Gastroesophageal sphincter (tissue), 3 donors: Measurements from ENCODE around the gene CDK14.

ENCODE experiments used
- CTCF ChIP-seq, 4 experiments: fragments of 200-600 bp in 2 of 4; fragments of 450-650 bp in 2 of 4; sonication (generic) in 1 of 4; IDR thresholded peaks; one replicate each; pipeline ENCODE4 v1.5.1; 2017 to 2019; ENCODE audit warnings: antibody characterized with exemption in 4 of 4, mild to moderate bottlenecking in 2 of 4, moderate library complexity in 2 of 4
- EP300 ChIP-seq: sonication (generic); formaldehyde crosslinking; IDR thresholded peaks from one replicate; pipeline ENCODE4 v1.6.1; 2017; ENCODE audit warnings: antibody characterized with exemption, mild to moderate bottlenecking
- POLR2A ChIP-seq, 2 donors: fragments of 450-650 bp; IDR thresholded peaks; one replicate each; pipeline ENCODE4 v1.6.1; 2017; ENCODE audit warnings: antibody characterized with exemption in 2 of 2, mild to moderate bottlenecking in 2 of 2, moderate library complexity in 1 of 2
- POLR2AphosphoS5 ChIP-seq: sonication (generic); formaldehyde crosslinking; IDR thresholded peaks from one replicate; pipeline ENCODE4 v1.6.1; 2017; ENCODE audit warnings: antibody characterized with exemption

- TF ChIP-seq CTCF (IDR thresholded peaks at IDR 0.05): no peak
- no peak for TF ChIP-seq POLR2A (IDR thresholded peaks at IDR 0.05)
- no peak for TF ChIP-seq POLR2AphosphoS5
- no peak for TF ChIP-seq EP300
Measured at GRCh38 chr7:90690159-90690858, 94.2 kb downstream of the CDK14 start.
